Measurements from ENCODE around the gene SPATA17. TPM values are rescaled to one million over a fixed set of nuclear protein-coding genes. Genes with fewer than 3 reads are reported as not detected.

SPATA17 gene
- total and polyA plus RNA-seq, 2 of the 8 experiments (the other 6 are each of a cell fraction or from before 2014, with no cell fraction given) = 0.17 to 0.48 TPM

DNA sequence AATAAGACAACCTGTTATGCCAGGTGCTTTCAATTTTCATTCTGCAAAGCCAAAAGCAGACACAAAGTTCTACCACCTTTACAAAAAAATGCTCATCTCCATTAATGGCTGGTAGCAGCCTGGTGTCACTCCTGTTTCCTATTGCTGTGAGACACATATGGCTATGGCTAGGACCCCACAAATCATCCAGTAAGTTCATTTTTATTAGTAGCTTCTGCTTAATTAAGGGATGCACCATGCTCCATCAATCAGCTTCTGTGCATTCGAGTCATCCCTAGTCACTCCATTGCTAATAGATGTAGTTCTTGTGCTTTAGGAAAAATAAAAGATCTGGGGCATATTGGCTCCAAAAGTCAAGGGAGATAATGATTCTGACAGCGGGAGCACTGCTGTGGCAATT is 257.2 kb downstream of the SPATA17 start:
- 83% methylated on average over 2 of the region's 2 CpGs; no CpG with 5 or more reads in 1 of the 2 experiments for WGBS, 2 experiments (ENCODE audit: extremely low coverage in 1 of 2, insufficient coverage in 1 of 2, insufficient read length in 1 of 2, insufficient replicate concordance in 2 of 2, low coverage in 1 of 2, low lambda C conversion rate in 2 of 2, missing lambda C conversion rate in 1 of 2)
- Histone ChIP-seq H3K9ac (replicated peaks in 1 of 4; ENCODE audit: extremely low read depth in 1 of 4, low read depth in 3 of 4, low read length in 3 of 4) (no peak overlapping the region), H4K8ac (ENCODE audit: extremely low read depth, insufficient read depth, low read length) (no peak overlapping the region), H3K4ac (replicated peaks; ENCODE audit: insufficient read length, low read depth, low read length) (no peak overlapping the region), H3K4me2 (ENCODE audit: insufficient read depth in 1 of 2, low read depth in 2 of 2, low read length in 2 of 2) (no peak overlapping the region), H2BK20ac (ENCODE audit: low read length) (no peak overlapping the region), H3K79me1 (ENCODE audit: low read depth, low read length) (no peaks in the 10 kb centered on the region), H3K4me1 (replicated peaks in 1 of 4; ENCODE audit: control insufficient read depth in 3 of 4, insufficient read depth in 4 of 4, low read length in 3 of 4) (no peaks in the 10 kb centered on the region), H3K23me2 (ENCODE audit: low read depth, low read length) (no peaks in the 10 kb centered on the region), H3K14ac (ENCODE audit: insufficient read length) (no peak overlapping the region), H3K9me3 (ENCODE audit: insufficient read depth in 2 of 2, low read depth in 1 of 2, low read length in 1 of 2) (peaks cover 5 to 6% of the 10 kb centered on the region in 2 experiments; a peak in 3 of 4 replicates), H4K20me1 (replicated peaks in 1 of 2; ENCODE audit: control insufficient read depth in 1 of 2, insufficient read depth in 2 of 2, low read length in 2 of 2) (no peaks in the 10 kb centered on the region), H2AFZ (ENCODE audit: low read length) (no peak overlapping the region), H2AK5ac (ENCODE audit: low read depth, low read length) (no peak overlapping the region), H3K36me3 (ENCODE audit: control insufficient read depth in 2 of 4, insufficient read depth in 4 of 4, low read length in 3 of 4) (no peaks in the 10 kb centered on the region), H3K23ac (ENCODE audit: insufficient read length) (no peak overlapping the region), H4K5ac (ENCODE audit: insufficient read length, low read depth, low read length) (no peak overlapping the region), H2BK12ac (ENCODE audit: low read depth, low read length) (no peak overlapping the region), H2BK15ac (ENCODE audit: low read length) (no peak overlapping the region), H3K18ac (ENCODE audit: extremely low read depth, low read length) (no peak overlapping the region), H3K56ac (replicated peaks; ENCODE audit: insufficient read length, low read depth, low read length) (no peak overlapping the region), H4K91ac (replicated peaks; ENCODE audit: insufficient read length, low read length) (no peak overlapping the region), H3K27me3 (replicated peaks in 1 of 4; ENCODE audit: control insufficient read depth in 3 of 4, extremely low read depth in 1 of 4, insufficient read depth in 3 of 4, low read length in 3 of 4) (no peaks in the 10 kb centered on the region), H3K27ac (ENCODE audit: low read depth, low read length) (no peak overlapping the region), H2BK120ac (replicated peaks; ENCODE audit: low read depth, low read length) (no peak overlapping the region), H3K79me2 (ENCODE audit: control insufficient read depth in 1 of 2, insufficient read depth in 2 of 2, low read length in 2 of 2) (no peaks in the 10 kb centered on the region), H3K4me3 (ENCODE audit: extremely low read depth in 1 of 4, insufficient read depth in 2 of 4, low read depth in 3 of 4, low read length in 4 of 4) (no peak overlapping the region), H2BK5ac (ENCODE audit: low read depth, low read length) (no peak overlapping the region)
- POLR2A ChIA-PET (ENCODE audit: partially characterized antibody) = no interaction called here
- DNase-seq (ENCODE audit: low read depth in 1 of 2, low spot score in 2 of 2) (no peak), FAIRE-seq (no peak)
- CTCF ChIA-PET (ENCODE audit: partially characterized antibody) = interaction anchor here (0.7 to 4.7 kb wide), 19 partner anchors 10 to 291 kb away, joined by 3 to 19 read pairs (median 4); no protein-coding TSS in a partner anchor

Measured in H1 (cell line).